Suprapubic skin (tissue), 4 donors: Measurements from ENCODE around the gene IL15RA. TPM values are rescaled to one million over a fixed set of nuclear protein-coding genes. Genes with fewer than 3 reads are reported as not detected.

Experiments used
- DNase-seq, 2 donors: peaks; one replicate each; pipeline ENCODE4 v3.0.0-alpha.2; 2019; ENCODE audit warnings: low spot score in 2 of 2
- H3K27ac ChIP-seq: fragments of 200-600 bp; sonication (generic); one replicate; pipeline ENCODE4 v1.5.1; 2019
- H3K27me3 ChIP-seq: fragments of 200-600 bp; sonication (generic); one replicate; pipeline ENCODE4 v1.5.1; 2019
- H3K36me3 ChIP-seq: fragments of 200-600 bp; sonication (generic); one replicate; pipeline ENCODE4 v1.5.1; 2019
- H3K4me1 ChIP-seq: fragments of 200-600 bp; sonication (generic); one replicate; pipeline ENCODE4 v1.5.1; 2019
- H3K4me3 ChIP-seq: fragments of 200-600 bp; sonication (generic); one replicate; pipeline ENCODE4 v1.5.1; 2019; ENCODE audit warnings: mild to moderate bottlenecking
- H3K9me3 ChIP-seq: fragments of 200-600 bp; sonication (generic); one replicate; pipeline ENCODE4 v1.5.1; 2019
- EP300 ChIP-seq: sonication (generic); formaldehyde crosslinking; IDR thresholded peaks from one replicate; pipeline ENCODE4 v1.6.1; 2017; ENCODE audit warnings: antibody characterized with exemption
- POLR2A ChIP-seq, 2 donors: fragments of 450-650 bp; IDR thresholded peaks; one replicate each; pipeline ENCODE4 v1.6.1; 2017; ENCODE audit warnings: antibody characterized with exemption in 2 of 2, mild to moderate bottlenecking in 2 of 2, moderate library complexity in 2 of 2
- POLR2AphosphoS5 ChIP-seq, 3 donors: sonication (generic); formaldehyde crosslinking; IDR thresholded peaks; one replicate each; pipeline ENCODE4 v1.6.1; 2017; ENCODE audit warnings: antibody characterized with exemption in 3 of 3
- WGBS: methylation state at CpG from one replicate; pipeline ENCODE4 v1.1.5; 2018; 5-methylcytosine and 5-hydroxymethylcytosine counted together
- total RNA-seq, 4 donors: library from RNA; depleted of rRNA; stranded (reverse); fragments of >200 nt; gene quantifications; one replicate each; pipeline ENCODE4 v1.1.0, GENCODE V29; 2016
- TF ChIP-seq, protein P1 (sequence below), 2 donors: fragments of 200-600 bp in 1 of 2; fragments of 450-650 bp in 1 of 2; sonication (generic) in 1 of 2; IDR thresholded peaks; one replicate each; pipeline ENCODE4 v1.5.1; 2016 to 2019; ENCODE audit warnings: antibody characterized with exemption in 2 of 2, mild to moderate bottlenecking in 1 of 2, moderate library complexity in 1 of 2

IL15RA gene, protein sequence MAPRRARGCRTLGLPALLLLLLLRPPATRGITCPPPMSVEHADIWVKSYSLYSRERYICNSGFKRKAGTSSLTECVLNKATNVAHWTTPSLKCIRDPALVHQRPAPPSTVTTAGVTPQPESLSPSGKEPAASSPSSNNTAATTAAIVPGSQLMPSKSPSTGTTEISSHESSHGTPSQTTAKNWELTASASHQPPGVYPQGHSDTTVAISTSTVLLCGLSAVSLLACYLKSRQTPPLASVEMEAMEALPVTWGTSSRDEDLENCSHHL
- total RNA-seq = 10 to 100 TPM; 14.1 to 26.5 (median 16.4) TPM

DNA sequence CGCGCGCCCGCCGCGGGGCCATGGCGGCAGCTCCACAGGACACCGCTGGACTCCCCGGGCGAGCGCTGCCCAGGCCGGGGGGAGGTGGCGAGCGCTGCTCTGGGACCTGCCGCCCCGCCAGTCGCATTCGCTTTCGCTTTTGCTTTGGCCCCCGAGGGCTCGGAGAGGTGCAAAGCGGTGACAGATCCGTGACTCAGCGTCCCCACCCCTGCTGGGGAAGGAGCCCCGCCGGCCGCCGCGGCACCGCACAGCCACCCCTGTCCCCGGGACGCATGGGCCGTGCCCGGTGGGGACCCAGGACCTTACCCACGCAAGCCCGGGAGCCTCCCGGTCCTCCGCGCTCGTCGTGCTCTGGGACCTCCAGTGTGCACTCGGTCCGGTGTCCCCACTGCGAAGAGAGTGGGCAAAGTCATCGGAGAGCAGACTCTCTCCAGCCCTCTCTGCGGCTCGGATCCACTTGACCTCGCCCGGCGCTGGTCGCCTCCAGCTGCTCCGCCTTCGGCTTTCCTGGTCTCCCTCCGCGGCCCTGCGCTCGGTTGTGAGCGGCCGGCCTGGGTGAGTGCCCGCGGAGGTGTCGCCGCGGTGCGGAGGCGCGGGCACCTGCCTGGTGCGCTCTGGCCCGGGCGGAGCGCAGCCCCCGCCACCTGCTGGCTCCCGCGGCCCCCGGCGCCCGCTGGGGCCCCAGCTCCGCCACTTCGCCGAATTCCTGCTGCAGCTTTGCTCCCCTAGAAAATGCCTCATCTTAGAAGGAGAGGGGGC lies at the start of gene IL15RA:
Gene IL15RA (minus strand): TSS at position 73 of the 759 bp plus-strand sequence. CDS start 51 bp downstream, at position 22.
- peak in 1 of 2 donors; percentile 85 for DNase-seq
- H3K4me3 ChIP-seq = peak within 1 kb of the TSS; percentile 97
- H3K4me1 ChIP-seq = peaks cover 25% of the 10 kb centered on the region
- H3K27ac ChIP-seq = peak within 1 kb of the TSS; percentile 95
- 3% methylated on average over 8 of the region's 80 CpGs for WGBS
- H3K9me3 ChIP-seq = no peaks in the 10 kb centered on the region
- H3K27me3 ChIP-seq = no peaks in the 10 kb centered on the region
- TF ChIP-seq POLR2A (IDR thresholded peaks at IDR 0.05) (no peak), EP300 (no peak), POLR2AphosphoS5 (IDR thresholded peaks at IDR 0.05) (peak in 2 of 3 donors; percentile 5 to 56)
- TF ChIP-seq, protein P1, sequence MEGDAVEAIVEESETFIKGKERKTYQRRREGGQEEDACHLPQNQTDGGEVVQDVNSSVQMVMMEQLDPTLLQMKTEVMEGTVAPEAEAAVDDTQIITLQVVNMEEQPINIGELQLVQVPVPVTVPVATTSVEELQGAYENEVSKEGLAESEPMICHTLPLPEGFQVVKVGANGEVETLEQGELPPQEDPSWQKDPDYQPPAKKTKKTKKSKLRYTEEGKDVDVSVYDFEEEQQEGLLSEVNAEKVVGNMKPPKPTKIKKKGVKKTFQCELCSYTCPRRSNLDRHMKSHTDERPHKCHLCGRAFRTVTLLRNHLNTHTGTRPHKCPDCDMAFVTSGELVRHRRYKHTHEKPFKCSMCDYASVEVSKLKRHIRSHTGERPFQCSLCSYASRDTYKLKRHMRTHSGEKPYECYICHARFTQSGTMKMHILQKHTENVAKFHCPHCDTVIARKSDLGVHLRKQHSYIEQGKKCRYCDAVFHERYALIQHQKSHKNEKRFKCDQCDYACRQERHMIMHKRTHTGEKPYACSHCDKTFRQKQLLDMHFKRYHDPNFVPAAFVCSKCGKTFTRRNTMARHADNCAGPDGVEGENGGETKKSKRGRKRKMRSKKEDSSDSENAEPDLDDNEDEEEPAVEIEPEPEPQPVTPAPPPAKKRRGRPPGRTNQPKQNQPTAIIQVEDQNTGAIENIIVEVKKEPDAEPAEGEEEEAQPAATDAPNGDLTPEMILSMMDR (IDR thresholded peaks at IDR 0.05) = peak in 1 of 2 donors; percentile 52
- H3K36me3 ChIP-seq = no peaks in the 10 kb centered on the region

DNA sequence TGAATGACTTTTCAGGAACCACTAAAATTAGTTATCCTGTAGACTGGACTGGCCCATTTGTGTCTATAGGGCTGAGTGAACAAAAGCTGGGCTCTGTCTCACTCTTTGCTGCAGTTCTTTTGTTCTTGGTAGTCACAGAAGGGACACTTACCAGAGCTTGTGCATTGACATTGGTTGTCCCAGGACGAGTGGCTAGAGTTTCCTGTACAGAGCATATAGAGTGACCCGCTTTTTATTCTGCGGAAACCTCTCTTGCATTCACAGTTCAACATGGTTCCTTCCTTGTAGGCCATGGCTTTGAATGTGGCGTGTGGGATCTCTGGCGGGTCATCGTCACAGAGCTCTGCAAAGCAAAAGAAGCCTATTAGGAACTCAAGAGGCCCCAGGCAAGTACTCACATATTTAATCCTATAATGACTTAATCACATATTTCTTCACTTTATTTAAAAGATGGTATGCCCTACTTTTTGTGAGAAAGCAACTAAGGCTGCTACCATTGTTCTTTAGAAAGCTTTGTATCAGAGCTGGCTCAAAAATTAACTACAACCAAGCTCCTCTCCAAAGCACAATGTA lies 48.4 kb upstream of the IL15RA start:
- 98% methylated on average over 6 of the region's 6 CpGs for WGBS
- Histone ChIP-seq H3K27ac (no peak overlapping the region), H3K9me3 (no peaks in the 10 kb centered on the region), H3K36me3 (no peaks in the 10 kb centered on the region), H3K4me3 (no peak overlapping the region), H3K27me3 (no peaks in the 10 kb centered on the region), H3K4me1 (peaks cover 15% of the 10 kb centered on the region)
- no peak for DNase-seq
- TF ChIP-seq EP300 (no peak), POLR2A (IDR thresholded peaks at IDR 0.05) (no peak), POLR2AphosphoS5 (IDR thresholded peaks at IDR 0.05) (no peak)
- TF ChIP-seq, protein P1 (IDR thresholded peaks at IDR 0.05) = no peak

DNA sequence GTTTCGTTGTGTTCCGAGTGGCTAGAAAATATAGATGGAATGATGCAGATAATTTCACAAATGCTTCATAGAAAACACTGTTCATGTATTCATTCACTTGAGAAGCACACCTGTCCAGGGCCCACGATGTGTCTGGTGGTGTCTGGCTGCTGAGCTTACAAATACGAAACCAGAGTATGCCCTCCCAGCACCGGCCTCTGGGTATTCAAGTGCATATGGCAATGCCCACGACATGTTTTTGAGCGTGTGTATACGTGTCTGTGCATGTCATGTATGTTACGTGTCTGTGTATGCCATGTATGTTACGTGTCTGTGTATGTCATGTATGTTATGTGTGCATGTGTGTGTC lies 47.0 kb upstream of the IL15RA start:
- Histone ChIP-seq H3K36me3 (no peaks in the 10 kb centered on the region), H3K9me3 (no peaks in the 10 kb centered on the region), H3K4me3 (no peak overlapping the region), H3K4me1 (peaks cover 15% of the 10 kb centered on the region), H3K27ac (no peak overlapping the region), H3K27me3 (no peaks in the 10 kb centered on the region)
- no peak for DNase-seq
- TF ChIP-seq POLR2AphosphoS5 (IDR thresholded peaks at IDR 0.05) = no peak
- TF ChIP-seq, protein P1 (IDR thresholded peaks at IDR 0.05) = no peak
- TF ChIP-seq EP300 = no peak
- TF ChIP-seq POLR2A (IDR thresholded peaks at IDR 0.05) = no peak
- 81% methylated on average over 9 of the region's 10 CpGs for WGBS

DNA sequence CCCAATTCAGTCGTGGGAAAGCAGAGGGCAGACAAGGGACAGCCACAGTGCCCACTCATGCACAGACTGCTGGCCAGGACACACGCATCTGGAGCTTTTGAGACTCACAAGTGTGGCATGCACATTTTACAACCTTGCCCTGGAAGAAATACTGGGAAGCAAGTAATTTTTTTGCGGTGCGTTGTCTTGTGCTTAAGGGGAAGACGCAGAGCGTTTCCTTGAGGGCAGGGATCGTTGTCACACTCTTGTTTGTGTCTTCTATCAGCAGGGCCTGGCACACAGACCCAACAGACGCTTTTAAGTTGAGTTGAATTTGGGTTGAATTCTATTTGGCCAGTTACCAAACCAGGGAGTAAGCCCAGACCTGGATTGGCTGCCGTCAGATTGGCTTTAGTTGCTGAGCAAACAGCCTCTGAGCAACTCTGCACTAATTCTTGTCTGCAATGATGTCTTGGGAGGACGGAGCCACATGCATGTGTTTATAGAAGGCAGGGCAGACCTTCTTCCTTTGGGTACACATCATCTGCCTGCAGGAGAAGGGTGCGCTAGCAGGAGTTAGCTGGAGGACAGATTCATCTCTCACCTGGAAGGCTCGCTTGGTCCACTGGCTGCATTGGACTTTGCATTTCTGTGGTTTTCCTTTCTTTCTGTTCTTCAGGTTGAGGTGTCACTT lies 46.5 kb upstream of the IL15RA start:
- DNase-seq = no peak
- TF ChIP-seq EP300 = no peak
- no peak for TF ChIP-seq POLR2AphosphoS5 (IDR thresholded peaks at IDR 0.05)
- TF ChIP-seq, protein P1 (IDR thresholded peaks at IDR 0.05) = no peak
- TF ChIP-seq POLR2A (IDR thresholded peaks at IDR 0.05) = no peak
- H3K36me3 ChIP-seq = no peaks in the 10 kb centered on the region
- peak overlapping the region; percentile 61 for H3K27ac ChIP-seq
- peaks cover 15% of the 10 kb centered on the region for H3K4me1 ChIP-seq
- no peak overlapping the region for H3K4me3 ChIP-seq
- H3K9me3 ChIP-seq = no peaks in the 10 kb centered on the region
- no peaks in the 10 kb centered on the region for H3K27me3 ChIP-seq
- WGBS = 45% methylated on average over 12 of the region's 12 CpGs
